NAMALWA (cell line): ENCODE data around the gene ACSL6.

Source experiments
- DNase-seq: peaks from one replicate; pipeline ENCODE4 v3.0.0-alpha.2; 2015; ENCODE audit warnings: low spot score

The ACSL6 gene

DNA sequence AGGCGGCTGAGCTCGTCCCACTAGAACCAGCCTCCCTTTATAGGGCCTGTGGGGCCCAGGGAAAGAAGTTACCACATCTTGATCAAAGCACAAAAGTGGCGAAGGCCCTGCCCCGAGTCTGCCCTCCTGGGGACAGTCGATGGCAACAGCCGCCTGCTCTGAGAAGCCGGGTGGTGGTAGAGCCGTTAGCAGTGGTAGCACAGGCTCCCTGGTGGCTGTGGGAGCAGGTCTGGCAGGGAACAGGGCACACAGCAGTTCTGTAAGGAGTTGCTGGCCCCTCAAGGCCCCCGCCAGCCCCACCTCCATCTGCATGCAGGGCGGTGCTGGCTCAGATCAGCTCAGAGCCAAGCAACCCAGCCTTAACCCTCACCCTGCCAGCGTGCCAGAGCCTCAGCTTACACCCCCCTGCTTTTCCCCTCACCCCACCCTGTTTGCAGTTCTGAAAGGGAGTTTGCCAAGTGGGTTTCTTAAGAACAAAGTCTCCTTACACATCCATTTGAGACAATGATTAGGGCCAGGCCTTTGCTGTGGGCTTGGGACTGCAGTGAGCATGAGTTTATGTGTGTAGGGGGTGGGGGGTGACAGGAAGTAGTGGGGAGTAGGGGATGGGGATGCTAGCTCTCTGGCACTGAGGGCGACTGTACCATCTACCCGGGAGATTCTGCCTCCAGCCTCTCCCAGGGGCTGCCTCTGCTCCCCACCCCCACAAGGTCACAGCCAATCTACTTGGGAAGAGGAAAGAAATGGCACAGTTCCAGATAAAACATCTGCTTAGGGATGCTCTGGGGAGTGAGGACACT, 11.8 kb downstream of the ACSL6 start:
- DNase-seq: no peak

DNA sequence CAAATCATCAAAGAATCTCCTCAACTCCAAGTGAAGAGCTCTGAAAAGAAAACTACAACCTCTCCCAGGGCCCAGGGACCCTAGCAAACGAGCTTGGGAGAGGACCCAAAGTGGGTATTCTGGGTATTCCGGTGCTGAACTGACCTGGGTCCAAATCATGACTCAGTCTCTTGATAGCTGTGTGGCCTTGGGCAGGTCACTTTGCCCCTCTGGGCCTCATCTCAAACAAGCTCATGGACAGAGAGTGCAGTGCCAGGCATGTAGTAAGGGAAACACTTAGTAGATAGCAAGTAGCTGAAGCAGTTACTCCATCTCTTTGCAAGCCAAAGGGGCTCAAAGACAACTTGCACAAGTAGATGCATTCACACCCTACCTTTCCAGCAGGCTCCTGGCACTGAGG, 12.4 kb downstream of the ACSL6 start:
- DNase-seq: no peak

DNA sequence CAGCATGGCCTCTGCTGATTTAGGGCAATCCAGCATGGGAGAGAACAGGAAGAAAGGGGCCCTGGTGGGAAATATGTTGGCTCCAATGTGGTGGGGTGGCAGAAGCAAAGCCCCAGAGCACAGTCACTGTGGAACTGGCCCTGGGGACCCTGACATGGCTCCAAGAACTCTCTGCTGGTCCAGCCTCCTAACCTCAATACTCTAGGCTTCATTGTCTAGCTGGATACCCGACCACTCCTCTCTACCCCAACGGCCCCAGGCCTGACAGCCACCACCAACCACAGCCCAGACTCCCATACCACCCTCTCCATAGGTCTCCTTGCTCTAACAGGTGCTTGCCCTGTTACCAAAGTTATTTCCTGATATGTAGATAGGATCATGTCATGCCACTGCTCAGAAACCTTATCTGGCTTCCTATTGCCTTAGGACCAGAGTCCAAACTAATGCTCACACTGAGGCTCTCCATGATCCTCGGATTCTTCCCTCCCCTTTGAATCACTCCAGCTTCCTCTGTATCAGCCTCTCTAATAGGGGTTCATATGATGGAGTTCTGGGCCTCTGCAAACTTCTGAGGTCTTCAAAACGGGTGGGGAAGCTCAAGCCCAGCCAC, 12.9 kb downstream of the ACSL6 start:
- no peak for DNase-seq

DNA sequence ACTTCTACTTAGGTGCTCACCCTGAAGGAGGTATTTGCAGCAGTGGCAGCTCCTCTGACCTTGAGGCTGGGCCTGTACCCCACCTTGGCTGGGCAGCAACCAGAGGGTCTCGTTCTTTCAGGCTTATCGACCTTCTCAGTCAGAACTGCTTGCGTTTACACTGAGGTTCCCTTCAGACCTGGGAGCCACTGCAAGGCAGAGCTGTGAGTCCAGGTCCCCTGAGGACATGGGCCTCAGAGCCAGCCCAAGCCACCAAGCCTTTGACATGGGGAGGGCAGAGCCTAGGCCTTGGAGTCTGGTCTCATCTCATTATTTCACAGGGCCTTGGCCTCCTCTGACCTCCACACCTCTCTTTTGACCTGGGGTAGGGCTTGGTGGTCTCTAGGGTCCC, 13.7 kb downstream of the ACSL6 start:
- no peak for DNase-seq

DNA sequence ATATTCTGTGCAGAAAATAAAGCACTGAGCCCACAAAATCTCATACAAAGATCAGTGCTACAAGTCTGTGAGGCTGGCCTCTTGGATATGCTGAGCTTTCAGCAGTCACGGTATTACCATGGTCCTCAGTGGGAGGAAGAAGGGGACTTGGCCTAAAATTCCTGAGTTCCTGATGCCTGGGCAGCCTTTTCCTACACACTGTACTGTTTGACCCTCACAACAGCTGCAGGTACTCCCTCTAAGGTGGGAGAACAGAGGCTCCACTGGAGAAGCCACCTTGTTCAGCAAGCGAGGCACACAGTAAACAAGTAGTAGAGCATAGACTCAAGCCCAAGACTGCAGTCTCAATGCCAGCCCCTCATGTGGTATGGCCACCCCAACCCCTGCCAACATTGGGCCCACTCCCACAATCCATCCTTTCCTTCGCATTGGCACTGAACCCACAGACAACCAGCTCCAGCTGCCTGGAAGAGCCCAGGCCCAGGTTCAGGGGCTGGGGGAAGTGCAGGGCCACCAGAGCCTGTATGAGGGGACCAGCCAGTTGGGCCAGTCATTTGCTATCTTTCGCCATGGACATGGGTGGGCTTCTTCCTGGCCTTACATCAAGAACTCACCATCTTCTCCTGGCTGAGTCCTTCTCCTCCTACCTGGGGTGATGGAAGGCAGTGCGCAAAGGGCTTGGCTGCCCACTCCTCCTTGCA, 14.3 kb downstream of the ACSL6 start:
- no peak for DNase-seq

DNA sequence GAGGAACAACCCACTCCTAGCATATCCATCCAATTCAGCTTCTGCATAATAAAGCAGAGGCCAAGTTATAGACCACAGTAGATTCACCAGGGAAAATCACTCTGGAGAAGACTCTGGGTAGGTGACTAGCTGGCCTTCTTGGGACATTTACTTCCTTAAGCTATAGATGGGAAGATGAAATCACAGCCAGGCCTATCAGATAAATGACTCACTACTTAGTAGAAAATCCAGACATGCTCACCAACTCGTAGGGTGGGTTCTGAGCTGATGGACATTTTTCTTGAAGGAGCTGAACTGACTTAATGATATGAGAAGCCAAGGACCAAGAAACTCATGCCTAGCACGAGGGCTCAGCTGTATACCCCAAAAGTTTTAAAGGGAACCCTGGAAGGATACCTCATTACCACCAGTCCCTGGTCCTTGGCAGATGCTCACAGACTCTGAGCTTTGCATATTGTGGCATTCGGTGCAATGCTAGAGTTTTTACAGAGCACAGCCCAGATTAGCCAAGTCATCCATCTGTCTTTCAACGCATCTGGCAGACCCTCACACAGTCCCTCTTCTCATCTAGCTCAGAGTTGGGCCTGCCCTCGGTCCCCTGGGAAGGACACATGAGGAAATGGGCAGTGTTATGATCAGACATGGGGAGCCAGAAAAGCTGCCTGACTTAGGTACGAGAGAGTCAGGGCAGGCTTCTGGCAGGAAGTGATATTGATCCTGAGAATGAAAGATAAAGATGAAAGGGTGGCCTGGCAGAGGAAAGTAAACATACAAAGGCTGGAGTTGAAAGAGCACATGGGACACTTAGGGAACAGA, 15.0 kb downstream of the ACSL6 start:
- DNase-seq: no peak

DNA sequence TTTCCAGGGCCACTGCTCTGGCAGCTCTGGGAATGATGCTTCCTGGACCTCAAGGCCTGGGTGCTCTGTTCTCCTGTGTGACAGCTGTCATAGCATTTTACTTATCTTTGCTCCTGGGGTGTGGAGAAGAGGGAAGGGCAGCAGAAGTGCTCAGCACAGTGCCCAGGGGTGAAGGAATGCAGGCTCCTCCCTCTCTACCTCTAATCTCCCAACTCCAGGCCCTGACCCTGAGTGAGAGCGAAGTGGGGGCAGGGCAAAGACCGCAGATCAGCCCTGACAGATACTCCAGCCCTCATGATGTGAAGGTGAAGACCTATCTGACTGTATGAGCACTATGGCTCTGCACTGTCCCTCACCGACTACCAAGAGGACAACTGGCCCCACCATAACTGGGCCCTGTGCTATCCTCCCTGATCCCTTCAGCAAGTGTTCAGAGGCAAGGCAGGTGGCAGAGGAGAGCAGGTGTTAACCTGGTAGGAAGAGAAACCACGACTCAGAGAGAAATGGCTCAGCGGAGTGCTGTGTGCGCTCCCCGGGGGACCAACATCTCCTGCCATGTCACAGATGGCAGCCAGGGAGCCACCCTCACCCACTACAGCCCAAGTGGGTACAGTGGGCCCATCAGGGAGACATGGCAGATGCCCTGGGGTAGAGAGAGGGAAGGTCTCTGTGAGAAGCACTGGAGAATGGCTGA, 16.8 kb downstream of the ACSL6 start:
- DNase-seq: no peak

DNA sequence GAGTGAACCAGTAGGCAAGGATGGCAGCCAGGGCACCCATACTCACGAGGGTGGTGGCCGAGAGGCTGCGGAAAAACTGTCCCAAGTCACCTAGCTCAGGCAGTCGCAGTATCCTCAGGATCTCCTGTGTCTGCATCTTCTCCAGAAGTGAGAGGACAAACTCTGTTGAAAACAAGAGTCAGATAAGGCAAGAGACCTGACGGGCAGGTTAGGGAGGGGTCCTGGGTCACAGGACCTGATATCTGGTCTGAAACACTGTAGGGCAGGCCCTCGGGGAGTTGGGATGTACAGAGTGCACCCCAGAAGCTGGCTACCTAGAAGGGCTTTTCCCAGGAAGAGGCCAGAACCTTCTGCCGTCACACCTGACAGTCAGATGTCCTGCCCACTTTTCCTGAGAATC, 17.4 kb downstream of the ACSL6 start:
- DNase-seq: no peak

DNA sequence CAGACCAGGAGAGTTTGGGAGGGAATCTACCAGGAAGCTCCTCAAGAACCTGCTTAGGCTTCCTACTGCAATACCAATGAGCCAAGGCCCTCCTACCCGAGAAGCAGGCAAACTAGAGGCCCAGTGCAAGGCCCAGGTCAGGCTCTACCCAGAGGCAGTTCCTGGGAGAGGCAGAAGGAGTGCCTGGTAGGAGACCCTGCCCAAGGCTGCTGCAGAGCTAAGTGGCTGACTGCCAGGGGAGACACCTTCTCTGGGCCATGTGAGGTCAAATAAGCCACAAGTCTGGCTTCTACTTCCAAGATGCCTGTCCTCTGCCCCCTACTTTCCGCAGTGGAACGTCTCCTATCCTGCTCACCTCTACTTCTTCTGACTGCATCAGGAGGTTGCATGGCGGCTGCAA, 17.8 kb downstream of the ACSL6 start:
- no peak for DNase-seq

DNA sequence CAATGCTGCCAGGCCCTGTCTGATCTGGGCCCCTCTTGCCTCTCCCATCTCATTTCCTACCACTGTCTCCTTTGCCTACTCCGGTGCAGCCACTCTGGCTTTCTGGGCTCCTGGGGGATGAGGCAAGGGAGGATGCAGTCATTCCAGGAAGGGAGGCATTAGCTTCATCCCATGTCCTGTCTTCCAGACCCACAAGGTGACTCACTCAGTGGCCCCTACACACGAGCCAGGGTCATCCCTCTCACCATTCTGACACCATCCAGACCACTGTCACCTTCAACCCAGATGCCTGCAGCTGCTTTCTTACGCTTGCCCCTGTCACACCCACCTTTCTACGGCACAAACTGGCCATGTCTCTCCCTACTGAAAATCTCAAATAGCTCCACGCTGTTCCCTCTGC, 19.1 kb downstream of the ACSL6 start:
- DNase-seq: no peak

DNA sequence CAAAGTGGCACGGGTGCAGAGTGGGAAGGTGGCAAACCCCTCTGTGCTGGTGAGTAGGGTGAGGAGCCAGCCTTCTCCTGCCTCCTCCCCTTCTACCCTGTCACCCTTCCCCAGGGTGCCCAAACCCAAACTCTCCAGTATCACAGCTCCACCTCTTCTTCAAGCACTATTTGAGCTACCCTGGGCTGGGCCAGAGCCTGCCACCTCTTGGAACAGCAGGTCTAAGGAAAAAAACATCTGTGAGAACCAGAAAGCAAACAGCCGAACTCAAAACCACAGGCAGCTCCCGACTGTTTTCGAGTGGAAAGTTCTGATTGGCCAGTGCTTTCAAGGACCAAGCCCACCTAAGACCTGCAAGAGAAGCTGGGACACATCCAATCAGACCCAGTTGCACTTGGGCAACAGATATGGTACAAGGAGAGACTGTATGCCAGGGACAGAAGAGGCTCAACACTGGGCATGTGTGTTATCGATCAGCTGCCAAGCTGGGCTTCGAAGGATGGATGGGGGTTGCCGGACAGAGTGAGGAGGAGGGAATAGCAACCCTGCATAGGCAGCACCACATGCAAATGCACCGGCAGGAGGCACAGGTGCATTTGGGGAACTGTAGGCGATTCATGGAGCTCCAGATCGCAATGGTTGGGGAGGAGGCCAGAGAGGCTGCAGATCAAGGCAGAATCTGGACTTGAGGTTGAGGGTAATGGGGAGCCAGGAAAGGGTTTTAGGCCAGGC, 19.7 kb downstream of the ACSL6 start:
- DNase-seq: no peak

DNA sequence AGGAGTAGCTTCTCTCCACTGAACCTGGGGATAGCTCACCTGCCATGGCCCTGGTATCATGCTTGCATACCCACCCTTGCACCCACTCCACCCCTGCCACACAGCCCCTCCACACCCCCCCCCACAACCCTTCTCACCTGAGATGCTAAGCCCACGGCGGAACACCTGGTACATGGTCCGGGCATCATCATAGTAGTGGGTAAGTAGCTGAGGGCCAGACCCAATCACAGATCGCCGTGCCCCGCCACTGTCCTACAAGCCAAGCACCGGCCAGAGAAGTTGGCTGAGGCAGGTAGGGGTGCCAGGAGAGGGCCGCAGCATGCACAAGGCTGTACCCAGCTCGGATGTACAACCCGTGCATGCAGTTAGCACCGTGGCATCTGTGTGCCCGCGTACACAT, 20.7 kb downstream of the ACSL6 start:
- DNase-seq: no peak

DNA sequence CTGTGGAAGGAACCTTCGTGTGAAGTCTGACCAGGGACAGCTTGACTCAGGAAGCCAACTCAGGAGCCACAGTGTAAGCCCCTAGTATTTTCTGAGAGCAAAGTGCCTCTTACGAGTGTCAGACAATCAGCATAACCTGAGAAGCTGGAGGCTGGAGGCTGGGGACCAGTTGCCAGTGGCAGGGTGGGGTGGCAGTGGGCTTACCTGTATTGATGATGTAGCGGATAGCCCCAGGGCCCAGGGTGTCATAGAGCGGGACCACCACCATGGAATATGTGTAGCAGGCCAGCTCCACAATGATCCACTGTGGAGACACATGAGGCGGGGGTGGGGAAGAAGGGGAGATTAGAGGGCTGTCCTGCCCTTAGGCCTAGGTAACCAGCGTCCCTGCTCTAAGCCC, 22.9 kb downstream of the ACSL6 start:
- no peak for DNase-seq

DNA sequence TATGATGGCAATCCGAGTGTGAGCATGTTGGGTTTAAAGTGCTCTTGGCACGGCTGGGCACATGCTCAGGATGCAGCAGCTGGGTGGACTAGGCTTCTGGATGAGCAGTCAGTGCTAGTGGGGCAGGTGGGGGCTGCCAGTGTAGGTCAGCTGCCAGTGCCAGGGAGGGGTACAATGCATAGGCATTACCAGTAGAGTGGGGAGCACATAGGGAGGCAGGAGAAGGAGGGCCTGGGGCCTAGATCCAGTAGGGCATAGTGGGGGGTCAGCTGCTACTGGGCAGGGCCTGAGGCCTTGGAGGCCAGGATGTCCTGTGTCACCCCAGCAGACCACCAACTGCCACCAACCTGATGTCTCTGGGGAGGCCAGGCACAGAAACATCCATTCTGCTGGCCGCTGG, 24.2 kb downstream of the ACSL6 start:
- no peak for DNase-seq

DNA sequence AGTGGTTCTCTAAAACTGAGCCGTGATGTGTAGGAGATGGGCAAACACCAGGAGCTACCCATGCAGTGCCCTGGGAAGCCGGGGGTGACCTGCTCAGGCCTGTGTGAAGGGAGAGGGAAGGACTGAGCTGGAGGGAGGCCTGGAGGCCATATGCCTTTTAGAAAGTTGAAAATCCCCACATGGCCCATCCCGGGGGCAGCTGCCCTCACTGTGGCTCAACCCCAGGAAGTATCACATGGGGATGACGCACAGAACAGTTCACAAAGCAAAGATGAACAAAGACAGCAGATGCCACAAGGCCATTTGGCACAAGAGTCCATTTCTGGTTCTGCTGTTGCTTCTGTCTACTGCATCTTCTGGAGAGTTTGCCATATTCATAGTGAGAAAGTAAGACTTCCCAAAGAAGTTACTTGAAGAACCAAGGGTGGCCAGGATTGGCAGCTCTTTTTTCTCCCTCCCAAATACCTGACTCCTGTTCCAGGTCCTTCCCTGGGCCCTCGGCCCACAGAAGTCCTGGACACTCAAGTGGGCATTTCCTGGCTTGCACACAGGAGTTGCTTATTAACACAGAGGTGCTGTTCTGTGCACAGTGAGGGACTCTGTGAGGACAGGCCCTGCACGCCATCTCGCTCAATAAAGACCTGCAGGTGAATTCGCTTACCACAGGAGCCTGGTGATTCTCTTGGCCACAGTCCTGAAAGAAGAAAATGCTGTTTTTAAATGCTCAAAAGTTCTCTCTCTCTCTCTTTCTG, 25.1 kb downstream of the ACSL6 start:
- DNase-seq: no peak

DNA sequence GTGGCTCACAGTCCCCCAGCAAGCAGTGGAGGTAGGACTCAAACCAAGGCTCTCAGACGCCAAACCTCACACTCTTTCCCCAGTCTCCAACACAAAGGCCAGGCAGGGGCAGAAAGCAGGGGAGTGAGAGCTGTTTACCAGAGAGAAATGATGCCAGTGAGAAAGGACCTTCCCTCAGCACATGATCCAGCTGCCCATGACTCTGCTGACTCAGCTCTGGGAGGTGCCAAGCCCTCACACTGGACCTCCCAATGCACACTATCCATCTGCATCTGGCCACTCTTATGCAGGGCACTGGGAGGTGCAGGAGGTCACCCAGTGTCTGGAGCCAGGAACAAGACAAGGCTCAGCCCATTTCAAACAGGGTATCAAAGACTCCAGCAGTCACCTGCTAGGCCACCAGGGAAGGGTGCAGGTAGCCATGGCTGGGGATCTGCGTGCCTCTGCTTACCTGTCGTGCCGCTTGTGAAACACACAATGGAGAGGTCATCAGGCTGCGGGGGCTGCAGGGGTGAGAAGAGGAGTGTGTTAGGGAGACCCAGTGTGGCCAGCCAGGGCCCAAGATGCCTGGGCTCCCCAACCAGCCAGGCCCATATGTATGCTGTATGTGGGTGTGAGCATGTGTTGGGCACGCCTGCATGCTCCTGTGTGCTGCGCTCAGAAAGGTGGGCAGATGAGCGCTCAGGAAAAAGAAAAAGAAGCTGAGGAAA, 26.3 kb downstream of the ACSL6 start:
- no peak for DNase-seq

DNA sequence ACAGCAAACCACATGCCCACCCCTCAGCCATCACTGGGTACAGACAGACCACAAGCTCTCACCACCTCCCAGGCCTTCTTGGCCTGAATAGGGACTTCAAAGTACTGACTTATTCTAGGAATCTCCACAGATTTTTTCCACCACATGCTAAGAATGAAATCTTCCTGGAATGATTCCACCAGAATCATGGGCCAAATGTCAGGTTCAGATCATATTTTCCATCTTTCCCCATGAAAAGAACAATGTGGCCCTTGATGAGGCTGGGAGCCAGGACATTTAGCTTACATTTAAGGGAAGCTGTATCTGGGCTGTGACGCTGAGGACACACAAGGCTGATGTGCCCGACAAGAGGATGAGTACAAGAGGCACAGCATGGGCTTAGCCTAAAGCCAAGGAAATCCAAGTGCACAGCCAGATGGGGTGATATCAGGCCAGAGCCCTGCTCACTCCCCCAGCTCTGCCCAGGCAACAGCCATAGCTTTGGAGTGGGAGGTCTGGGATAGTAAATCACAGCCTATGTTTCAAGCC, 28.1 kb downstream of the ACSL6 start:
- DNase-seq: no peak

DNA sequence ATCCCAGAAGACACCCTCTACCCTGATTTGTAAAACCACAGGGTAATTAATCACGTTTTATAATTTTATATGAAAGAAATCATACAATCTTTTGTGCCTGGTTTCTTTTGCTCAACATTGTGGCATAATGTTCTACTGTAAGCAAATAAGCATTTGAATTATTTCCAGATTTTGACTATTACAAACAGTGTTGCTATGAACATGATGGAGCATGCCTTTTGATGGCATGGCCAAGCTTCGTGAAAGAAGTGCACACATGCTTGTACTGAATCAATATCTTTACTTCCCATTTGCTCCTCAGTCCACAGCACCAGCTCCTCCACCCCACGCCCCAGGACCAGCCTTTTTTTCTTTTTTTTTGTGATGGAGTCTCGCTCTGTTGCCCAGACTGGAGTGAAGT, 29.9 kb downstream of the ACSL6 start:
- no peak for DNase-seq

DNA sequence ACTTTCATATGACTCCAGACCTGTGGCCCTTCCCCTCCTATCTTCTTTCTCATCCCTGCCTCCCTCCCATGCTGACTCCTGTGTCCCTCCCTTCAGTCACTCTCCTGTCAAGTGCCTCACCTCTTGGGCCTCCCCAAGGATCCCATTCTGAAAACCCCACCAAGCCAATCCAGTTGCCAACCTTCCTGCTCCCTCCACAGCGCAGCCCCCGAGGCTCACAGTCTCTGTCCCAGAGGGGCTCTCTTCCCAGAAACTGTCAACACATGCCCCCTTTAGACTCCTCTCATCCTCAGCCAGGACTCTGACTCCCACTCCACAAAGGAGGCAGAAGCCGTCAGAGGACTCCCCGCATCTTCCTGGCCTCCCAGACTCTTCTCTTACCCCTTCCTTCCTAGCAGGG, 30.8 kb downstream of the ACSL6 start:
- DNase-seq: no peak

DNA sequence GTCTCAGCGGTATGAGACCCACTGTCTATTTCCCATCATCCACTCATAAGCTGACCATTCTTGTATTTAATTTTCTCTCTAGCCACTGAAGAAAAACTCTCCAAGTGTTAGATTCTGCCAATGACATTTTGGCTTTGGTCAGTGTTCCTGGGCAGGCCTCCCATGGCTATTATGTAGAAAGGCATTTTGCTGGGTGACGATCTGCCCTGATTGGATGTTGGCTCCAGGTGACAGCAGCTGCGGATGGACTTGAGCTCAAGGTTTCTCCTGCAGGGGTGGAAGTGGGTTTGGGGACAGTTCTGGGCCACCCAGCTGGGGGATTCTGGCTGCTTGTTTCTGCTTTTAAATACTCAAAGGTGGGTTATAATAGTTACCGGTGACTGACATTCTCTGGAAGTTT, 31.6 kb downstream of the ACSL6 start:
- no peak for DNase-seq
